GM21717 (cell line): Measurements from ENCODE around the gene ANXA9.
A peak's percentile ranks its signal among the peaks of the same experiment; 100 is the strongest.

Source experiments
- ATAC-seq: cut with Tn5 transposase; IDR thresholded peaks from one replicate; pipeline ENCODE4 v1.9.1; 2021; ENCODE audit warnings: mild to moderate bottlenecking, moderate library complexity; ENCODE audit not compliant: unreplicated experiment

ANXA9 gene

DNA sequence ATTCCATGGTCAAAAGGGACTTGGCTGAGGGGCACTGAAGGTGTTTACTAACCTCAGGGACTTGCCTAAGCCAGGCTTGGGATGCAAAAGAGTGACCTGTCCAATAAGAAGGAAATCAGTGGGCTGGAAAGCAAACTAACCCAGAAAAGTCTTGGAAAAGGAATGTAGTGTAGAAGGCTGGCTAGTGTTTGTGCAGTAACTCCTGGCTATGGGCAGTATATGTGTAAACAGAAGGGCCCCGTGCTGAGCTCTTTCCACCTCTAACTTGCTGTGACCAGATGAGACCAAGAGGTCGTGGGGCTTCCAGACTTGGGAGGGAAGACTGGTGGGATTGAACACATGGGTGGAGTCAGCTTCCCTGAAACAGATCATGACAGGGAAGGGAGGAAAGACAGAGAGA is 20.5 kb downstream of the ANXA9 start:
- no peak for ATAC-seq

DNA sequence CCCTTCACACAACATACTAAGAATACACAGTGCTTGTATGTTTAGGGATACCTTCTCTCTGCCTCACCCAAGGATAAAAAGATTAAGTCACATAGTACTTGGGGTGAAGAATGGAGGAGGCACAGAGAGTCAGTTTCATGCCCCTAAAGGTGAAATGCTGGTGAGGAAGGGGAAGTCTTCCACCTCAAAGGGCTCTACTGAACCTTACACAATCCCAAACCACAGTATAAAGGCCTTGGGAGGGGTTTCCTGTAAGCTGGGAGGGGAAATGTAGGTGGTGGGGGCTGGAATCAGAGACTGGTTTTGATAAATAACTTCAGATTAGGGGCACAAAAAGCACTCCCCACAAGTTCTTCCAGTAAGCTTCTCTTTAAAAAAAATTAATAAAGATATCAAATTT is 21.1 kb downstream of the ANXA9 start:
- ATAC-seq: no peak

DNA sequence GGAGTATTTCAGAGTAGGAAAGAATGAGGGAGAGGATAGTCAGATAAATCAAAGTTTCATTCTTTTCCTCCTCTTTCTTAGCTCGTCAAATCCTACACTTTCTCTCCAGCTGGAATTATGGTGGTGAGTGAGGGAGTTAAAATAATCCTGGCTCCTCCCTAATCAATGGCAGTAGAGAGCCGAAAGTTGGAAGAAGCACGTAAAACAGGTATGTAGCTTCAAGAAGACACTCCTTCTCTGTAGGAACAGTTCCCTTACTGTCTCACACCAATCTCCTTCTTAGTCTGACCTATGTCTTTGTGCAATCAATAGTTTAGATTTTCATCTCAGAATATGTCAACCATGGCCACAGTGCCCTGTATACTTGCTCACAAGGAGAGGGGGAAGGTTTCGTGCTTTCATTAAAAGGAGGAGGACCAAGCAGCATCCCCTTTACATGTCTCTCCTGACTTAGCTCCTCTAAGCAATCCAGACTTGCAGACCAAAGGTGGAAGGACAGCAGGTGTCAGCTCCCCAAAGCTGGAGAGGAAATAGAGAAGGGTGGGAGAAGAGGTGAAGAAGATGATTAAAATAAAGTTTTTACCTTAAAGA is 23.7 kb downstream of the ANXA9 start:
- no peak for ATAC-seq

DNA sequence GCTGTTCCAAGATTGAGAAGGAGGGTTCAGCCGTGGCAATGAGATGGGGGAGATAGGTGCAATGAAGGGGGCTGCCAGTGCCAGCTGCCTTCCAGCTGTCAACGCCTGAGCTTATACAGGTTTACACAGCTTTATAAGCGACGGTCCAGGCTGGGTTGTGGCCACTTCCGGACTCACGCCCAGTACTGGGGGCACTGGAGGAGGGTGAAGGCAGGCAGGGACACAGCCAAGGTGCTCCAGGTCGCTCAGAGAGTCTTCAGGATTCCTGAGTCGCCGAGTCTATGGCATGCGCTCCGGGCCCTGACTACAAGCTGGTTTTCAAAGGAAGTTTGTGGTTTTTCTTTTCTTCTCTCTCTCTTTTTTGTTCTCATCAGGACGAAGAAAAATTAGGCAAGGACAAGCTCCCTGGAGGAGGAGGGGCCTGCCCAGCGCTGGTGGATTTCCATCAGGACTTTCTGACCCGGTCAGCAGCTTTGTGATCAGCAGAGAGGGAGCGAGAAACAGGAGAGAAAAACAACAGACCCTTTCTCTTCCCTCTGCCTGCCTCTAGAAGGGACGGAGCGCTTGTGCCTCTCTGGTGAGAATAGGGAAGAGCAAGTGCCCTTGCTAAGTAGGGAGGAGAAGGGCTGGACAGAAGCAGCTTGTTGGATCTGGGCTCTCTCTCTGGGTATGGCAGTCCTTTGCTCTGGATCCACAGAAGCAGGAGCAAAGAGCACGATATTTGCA is 24.4 kb downstream of the ANXA9 start, which contains the start of gene MINDY1:
Gene MINDY1, minus strand, starts transcription at position 576 of the 726 bp plus-strand sequence. CDS start 4,285 bp downstream, outside the sequence.
- ATAC-seq: peak; percentile 36

DNA sequence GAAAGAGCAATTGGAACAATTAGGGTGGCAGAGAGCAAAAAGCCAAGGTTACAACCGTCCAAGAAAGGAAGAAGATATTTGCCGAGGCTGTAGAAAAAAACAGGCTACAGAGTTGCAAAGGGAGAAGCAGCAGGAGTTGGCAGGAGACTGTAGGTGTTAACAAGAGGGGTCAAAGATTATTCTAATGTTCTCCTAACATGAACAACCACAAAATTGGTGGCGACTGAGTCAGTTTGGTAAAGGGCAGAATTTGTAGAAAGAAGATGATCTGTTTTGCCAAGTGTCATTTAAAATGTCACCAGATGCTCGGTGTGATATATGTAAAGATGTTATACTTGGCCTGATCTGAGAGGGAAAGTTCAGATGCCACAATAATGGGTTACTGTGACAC is 25.8 kb downstream of the ANXA9 start:
- no peak for ATAC-seq

DNA sequence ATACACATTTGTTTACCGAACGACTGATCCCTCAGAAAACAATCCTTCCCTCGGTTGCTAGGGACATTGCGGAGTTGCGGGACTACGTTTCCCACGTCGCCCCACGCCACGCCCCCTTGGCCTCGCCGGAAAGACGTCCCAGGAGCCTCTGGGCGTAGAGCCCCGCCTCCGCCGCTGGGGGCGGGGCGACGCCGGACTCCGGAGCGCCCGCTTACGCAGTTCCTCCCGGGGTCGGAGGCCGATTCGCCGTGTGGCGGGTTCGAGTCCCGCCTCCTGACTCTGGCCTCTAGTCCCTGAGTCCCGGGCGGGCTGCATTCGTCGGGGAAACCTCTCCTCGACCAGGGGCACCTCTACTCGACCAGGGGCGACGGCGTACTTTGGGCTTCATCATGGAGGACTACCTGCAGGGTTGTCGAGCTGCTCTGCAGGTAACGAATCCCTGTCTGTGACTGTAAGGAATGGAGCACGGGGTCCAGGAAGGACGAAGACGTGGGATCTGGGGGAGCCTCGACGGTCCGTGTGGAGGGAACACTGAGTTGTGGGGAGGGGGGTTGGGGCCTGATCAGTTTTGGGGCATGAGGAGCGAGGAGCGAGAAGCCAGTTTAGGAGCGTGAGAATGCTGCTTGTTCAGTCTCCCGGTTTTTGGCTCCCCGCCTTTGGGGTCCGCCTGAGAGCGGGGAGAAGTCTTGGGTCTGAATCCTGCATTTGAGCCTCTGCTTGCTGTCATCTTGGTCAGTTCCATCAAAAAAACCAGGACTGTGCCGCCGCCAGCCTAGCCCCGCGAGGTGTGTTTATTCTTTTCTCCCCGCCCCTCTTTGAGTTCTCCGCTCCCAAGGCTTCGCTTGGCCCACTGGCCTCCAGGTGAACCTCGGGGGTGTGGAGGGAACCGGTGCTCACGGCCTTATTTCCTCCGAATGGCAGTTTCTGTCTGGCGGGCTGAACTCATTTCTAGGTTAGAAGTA is 26.4 kb downstream of the ANXA9 start, which contains the start of gene PRUNE1:
Gene PRUNE1, plus strand, starts transcription at position 206 of the 962 bp plus-strand sequence. Its CDS starts 184 bp downstream, at position 390.
- ATAC-seq: peak; percentile 72

DNA sequence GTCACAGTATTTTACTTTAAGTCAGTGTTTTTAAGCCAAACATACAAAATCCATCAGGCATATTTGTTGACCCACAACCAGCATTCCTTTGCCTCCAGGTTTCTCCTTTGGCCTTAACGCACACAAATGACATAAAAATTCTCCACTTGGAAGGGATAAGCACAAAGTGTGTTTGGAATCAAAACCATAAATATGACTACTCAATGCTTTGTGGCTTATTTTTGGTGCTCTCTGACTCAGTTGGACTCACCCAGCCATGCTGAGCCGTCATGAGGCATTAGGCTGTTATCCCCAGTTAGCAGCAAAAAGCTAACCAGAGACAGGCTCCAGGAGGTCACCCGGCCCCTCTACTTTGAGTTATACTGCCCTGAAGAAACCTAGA is 27.1 kb downstream of the ANXA9 start:
- ATAC-seq: no peak

DNA sequence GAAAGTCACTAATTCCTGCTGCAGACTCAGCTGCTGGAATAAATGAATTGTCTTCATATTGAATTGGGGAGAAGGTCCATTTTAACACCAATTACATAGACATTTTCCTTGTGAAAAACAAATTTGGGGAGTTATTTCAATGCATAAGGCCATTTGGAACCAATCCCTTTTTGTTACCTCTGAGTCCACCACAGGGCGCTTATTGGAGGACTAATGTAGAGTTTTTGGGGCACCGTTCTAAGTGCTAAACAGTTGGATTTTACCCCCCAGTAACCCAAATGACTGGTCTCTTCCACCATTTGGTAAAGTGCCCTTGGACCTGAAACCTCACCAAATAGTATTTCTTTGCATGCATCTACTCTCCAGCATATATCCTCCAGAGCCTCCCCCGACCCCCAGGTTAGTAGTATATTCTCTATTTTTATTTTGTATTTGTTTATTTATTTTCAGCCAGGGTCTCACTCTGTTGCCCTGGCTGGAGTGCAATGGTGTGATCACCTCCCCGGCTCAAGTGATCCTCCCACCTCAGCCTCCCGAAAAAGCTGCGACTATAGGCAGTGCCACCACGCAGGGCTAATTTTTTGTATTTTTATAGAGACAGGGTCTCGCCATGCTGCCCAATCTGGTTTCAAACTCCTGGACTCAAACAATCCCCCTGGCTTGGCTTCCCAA is 27.7 kb downstream of the ANXA9 start:
- ATAC-seq: no peak

DNA sequence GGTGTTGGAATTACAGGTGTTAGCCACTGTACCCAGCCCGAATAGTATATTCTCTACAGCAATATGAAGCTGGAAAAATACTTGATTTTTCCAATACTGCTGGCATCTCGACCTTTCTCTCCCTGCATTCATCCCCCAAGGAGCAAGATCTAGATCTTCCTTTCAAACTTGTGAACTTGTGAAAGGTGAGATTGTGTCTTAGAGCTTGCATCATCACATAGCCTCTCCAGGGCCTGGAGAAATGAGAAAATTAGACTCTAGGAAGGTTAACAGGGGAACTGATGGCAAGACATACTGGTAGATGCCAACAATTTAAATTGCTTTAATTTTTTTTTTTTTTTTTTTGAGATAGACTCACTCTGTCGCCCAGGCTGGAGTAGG is 28.2 kb downstream of the ANXA9 start:
- ATAC-seq: no peak

DNA sequence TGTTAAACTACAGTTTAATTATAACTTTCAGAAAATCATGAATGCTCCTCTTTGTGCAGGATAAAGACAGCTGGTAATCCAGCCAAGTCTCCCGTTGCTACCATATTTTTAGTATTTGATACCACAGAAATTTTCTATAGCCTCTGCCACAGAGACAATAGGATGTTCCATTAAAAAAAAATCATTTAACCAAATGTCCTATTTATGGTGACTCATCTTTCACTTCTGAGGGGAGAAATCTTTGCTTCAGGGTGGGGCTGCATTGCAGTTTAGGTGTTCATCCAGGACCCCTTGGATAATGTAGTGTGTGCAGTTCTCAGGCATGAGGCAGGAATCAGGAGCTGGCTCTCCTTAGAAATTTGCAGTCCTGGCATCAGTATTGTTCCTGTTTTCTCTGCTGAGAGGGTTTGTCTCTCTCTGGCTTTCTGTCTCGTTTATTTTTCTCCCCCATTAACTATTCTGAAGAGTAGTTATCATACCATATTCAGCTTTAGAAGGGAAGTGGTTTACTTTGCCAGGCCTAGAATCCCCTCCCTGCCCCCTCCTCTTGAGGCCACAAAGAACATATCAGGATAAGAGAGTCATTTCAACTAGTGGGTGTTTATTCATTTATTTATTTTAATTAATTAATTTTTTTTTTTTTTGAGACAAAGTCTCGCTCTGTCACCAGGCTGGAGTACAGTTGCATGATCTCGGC is 29.2 kb downstream of the ANXA9 start:
- no peak for ATAC-seq

DNA sequence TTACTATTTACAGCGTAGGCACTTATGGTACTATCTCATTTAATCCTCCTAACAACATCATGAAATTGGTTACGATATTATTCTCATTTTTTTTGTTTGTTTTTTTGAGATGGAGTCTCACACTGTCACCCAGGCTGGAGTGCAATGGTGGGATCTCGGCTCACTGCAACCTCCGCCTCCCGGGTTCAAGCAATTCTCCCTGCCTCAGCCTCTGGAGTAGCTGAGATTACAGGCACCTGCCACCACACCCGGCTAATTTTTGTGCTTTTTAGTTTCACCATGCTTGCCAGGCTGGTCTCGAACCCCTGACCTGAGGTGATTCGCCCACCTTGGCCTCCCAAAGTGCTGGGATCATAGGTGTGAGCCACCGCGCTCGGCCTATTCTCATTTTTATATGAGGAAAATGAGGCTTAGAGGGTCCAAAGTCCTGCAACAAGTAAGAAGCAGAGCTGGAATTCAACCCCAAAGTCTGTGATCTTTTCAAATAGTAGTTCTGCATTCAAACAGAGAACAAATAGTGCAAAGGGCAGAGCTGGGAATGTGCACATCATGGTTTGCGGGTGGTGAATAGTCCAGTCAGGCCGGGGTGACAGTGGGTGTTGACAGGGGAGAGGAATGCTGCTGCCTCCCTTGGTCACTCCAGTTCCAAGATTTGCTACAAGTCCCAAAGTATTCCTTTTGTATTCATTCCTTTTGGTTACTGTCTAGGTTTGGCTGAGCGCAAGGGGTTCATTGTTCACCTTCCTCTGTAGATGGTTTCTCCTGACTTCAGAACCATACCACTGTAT is 30.8 kb downstream of the ANXA9 start:
- no peak for ATAC-seq

DNA sequence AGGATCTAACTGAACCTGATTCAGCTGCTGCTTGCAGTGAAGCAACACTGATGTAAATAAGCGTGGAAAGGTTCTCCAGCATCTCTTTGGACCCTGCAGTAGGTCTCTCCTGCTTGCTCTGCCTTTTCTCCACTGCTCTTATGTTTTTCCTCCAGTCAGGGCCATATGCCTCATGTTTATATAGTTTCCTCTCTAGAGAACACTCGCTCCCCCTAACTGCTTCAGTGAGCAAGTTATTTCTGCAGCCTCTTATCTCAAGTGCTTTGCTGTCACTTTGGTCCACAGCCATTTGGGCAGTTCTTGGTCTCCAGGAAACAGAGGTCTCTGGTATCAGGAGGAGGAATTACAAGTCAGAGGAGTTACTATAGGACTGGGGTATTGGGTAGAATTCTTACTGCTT is 31.4 kb downstream of the ANXA9 start:
- ATAC-seq: no peak

DNA sequence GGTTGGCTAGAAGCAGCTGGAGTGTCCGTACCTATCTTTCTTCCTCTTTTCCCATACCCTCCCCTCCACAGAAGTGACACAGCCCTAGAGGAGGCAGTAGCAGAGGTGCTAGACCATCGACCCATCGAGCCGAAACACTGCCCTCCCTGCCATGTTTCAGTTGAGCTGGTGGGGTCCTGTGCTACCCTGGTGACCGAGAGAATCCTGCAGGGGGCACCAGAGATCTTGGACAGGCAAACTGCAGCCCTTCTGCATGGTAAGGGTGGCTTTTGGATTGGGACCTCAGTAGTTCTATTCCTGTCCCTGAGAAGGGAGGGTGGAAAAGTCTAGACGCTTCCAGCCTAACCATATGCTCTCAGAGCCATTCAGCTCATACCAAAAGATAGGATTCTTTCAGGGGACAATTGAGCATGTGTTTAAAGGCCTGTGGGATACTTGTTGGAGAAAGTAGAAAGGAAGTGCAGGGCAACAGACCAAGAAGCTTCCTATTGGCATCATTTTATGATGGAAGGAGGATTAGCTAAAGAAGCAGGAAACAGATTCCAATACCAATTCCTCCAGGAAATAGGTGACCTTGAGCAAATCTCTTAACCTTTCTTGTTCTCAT is 42.6 kb downstream of the ANXA9 start:
- ATAC-seq: no peak

DNA sequence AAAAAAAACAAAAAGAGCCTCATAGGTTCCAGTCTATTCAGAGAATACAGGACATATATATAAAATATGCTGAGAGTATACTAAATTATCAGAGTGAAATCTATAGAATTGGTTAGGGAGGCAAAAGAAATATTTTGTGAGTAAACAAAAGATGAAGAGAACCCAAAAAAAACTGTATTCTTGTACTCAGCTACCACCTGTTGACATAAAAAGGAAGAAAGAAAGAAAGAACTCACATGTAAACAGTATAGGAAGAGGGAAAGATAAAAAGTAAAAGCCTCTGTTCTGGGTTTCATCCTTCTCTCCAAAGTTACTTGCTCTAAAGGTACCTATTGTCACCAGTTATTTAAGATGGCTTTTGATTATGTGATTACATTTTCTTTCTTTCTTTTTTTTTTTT is 44.4 kb downstream of the ANXA9 start:
- no peak for ATAC-seq

DNA sequence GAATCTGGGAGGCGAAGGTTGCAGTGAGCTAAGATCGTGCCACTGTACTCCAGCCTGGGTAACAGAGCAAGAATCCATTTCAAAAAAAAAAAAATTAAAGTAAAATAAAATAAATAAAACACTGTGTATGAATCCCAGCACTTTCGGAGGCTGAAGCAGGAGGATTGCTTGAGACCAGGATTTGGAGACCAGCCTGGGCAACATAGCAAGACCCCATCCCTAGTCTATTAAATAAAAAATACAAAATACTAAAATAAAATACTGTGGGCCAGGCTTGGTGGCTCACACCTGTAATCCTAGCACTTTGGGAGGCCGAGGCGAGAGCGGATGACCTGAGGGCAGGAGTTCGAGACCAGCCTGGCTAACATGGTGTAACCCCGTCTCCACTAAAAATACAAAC is 50.1 kb downstream of the ANXA9 start:
- no peak for ATAC-seq

DNA sequence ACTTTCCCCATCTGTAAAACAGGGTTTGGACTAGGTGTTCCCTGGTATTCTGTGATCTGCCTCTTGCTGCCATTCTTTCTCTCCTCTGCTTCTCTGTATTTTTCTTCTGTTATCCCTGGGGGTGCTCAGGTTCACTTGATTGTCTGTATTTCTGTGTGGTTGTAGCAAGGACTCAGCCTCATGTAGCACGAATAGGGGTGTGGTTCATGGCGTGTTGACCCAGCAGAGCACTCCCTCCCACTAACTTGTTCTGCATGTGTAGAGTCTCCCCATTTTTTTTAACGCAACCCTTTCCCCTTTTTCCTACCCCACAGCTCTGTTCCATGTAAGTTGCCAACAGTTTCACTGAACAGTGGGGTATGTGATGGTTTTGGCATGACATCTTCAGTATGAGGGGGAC is 53.1 kb downstream of the ANXA9 start:
- ATAC-seq: no peak

DNA sequence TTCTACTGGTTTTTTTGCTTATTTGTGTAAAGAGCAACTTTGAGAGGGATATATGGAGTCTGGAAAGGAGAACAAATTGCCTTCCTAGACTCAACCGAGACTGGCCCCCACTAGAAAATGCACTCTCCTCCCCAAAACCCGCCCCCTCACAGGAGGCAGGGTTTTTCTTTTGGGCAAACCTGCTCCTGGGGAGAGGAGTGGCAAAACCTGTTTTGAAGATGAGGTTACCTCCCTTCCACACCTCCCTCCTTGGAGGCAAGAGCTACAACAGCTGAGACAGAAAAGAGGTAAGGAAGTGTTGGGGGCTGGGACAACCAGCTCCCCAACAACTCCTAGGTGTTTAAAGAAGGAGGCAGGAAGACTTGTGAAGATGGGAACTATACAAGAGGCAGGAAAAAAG is 54.3 kb downstream of the ANXA9 start, which contains the start of gene BNIPL:
Gene BNIPL, plus strand, starts transcription at position 231 of the 400 bp plus-strand sequence. Its CDS starts 140 bp downstream, at position 371.
- ATAC-seq: no peak

DNA sequence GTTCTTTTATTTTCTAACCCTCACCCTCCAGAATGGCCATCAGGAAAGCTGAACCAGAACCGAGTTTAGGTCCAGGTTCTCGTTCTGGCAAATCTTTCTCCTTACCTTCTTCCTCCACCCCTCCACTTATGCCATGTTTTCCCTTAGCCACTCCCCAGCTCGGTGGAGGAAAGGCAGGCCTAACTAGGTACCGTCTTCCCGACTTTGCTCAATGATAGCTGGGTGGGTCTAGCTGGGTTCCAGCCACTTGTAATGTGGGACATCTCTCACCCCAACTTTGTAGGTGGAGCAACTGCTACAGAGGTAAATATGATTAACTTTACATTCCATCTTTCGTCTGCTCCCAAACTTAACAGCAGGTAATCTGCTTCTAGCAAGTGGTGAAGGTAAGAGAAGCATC is 54.9 kb downstream of the ANXA9 start:
- no peak for ATAC-seq

DNA sequence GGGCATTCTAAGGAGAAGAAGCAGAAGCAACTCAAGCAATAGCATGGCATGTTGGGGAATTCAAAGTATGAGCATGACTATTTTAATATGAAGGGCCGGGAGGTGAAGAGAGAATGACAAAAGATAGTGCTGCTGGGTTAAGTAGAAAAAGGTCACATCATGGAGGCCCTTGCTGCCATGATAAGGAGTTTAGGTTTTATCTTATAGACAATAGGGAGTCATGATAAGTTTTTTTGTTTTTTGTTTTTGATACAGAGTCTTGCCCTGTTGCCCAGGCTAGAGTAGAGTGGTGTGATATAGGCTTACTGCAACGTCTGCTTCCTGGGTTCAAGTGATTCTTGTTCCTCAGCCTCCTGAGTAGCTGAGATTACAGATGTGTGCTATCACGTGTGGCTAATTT is 57.4 kb downstream of the ANXA9 start:
- ATAC-seq: no peak
